H1 (cell line): ENCODE measurements around the gene MAGIX. TPM values are rescaled to one million over a fixed set of nuclear protein-coding genes. Genes with fewer than 3 reads are reported as not detected.
"Not testable (repeated sequence)": the region's sequence is repeated elsewhere in the genome, so short reads cannot be mapped to it uniquely, and the experiment has no call there.

Source experiments
- CTCF ChIA-PET: fragments of 300-600 bp; sonication (Branson Sonifier 250); formaldehyde crosslinking; loops from one replicate; lab custom pipeline; 2021; ENCODE audit not compliant: partially characterized antibody; lab: Charles Lee
- POLR2A ChIA-PET: fragments of 300-600 bp; sonication (Branson Sonifier 250); formaldehyde crosslinking; loops from one replicate; lab custom pipeline; 2021; ENCODE audit warnings: inconsistent platforms; ENCODE audit not compliant: partially characterized antibody; lab: Charles Lee
- DNase-seq, 2 experiments: peaks; one replicate each; pipeline versions ENCODE4 v3.0.0 to v3.0.0-alpha.2; 2010 to 2022; ENCODE audit warnings: low spot score in 2 of 2, low read depth in 1 of 2, mixed read lengths in 1 of 2
- FAIRE-seq: peaks from 2 replicates; lab custom pipeline; 2011; peaks lifted over from hg19 to GRCh38; lab: Jason Lieb, UNC
- H2AFZ ChIP-seq: 2 replicates; pipeline ENCODE4 v1.8.1; 2012; ENCODE audit warnings: low read length, inconsistent platforms
- H2AK5ac ChIP-seq: 2 replicates; pipeline ENCODE4 v1.6.1; 2013; ENCODE audit warnings: low read depth, low read length
- H2BK120ac ChIP-seq: replicated peaks from 2 replicates; pipeline ENCODE3; 2013; ENCODE audit warnings: low read depth, low read length, inconsistent platforms
- H2BK12ac ChIP-seq: 2 replicates; pipeline ENCODE4 v1.6.1; 2013; ENCODE audit warnings: low read depth, low read length
- H2BK15ac ChIP-seq: 2 replicates; pipeline ENCODE4 v1.6.1; 2013; ENCODE audit warnings: low read length
- H2BK20ac ChIP-seq: 2 replicates; pipeline ENCODE4 v1.6.1; 2013; ENCODE audit warnings: low read length
- H2BK5ac ChIP-seq: 2 replicates; pipeline ENCODE4 v1.6.1; 2013; ENCODE audit warnings: low read depth, low read length
- H3K14ac ChIP-seq: 2 replicates; pipeline ENCODE4 v1.6.1; 2013; ENCODE audit warnings: inconsistent platforms; ENCODE audit not compliant: insufficient read length
- H3K18ac ChIP-seq: 2 replicates; pipeline ENCODE4 v1.6.1; 2013; ENCODE audit warnings: low read length; ENCODE audit errors: extremely low read depth
- H3K23ac ChIP-seq: 2 replicates; pipeline ENCODE4 v1.6.1; 2013; ENCODE audit warnings: inconsistent platforms; ENCODE audit not compliant: insufficient read length
- H3K23me2 ChIP-seq: 2 replicates; pipeline ENCODE4 v1.6.1; 2013; ENCODE audit warnings: low read depth, low read length
- H3K27ac ChIP-seq: 2 replicates; pipeline ENCODE4 v1.6.1; 2011; ENCODE audit warnings: low read depth, low read length, inconsistent platforms
- H3K27me3 ChIP-seq, 4 experiments: replicated peaks in 1 of 4; 1 replicate in 1 of 4; 2 replicates in 3 of 4; pipeline versions ENCODE4 v1.6.1 to v1.8.1; 2011 to 2013; ENCODE audit warnings: low read length in 3 of 4, mild to moderate bottlenecking in 3 of 4, inconsistent platforms in 2 of 4, mixed read lengths in 2 of 4, moderate library complexity in 1 of 4; ENCODE audit not compliant: control insufficient read depth in 3 of 4, insufficient read depth in 3 of 4; ENCODE audit errors: extremely low read depth in 1 of 4
- H3K36me3 ChIP-seq, 4 experiments: 2 replicates each; pipeline versions ENCODE4 v1.6.1 to v1.8.1; 2011 to 2013; ENCODE audit warnings: mild to moderate bottlenecking in 4 of 4, low read length in 3 of 4, moderate library complexity in 2 of 4, control low read depth in 1 of 4, inconsistent platforms in 1 of 4; ENCODE audit not compliant: insufficient read depth in 4 of 4, control insufficient read depth in 2 of 4
- H3K4ac ChIP-seq: replicated peaks from 2 replicates; pipeline ENCODE3; 2013; ENCODE audit warnings: low read length, low read depth, mixed read lengths, inconsistent platforms; ENCODE audit not compliant: insufficient read length
- H3K4me1 ChIP-seq, 4 experiments: replicated peaks in 1 of 4; 1 replicate in 1 of 4; 2 replicates in 3 of 4; pipeline versions ENCODE4 v1.6.1 to v1.8.1; 2011 to 2013; ENCODE audit warnings: low read length in 3 of 4, inconsistent platforms in 2 of 4, mixed read lengths in 1 of 4; ENCODE audit not compliant: insufficient read depth in 4 of 4, control insufficient read depth in 3 of 4
- H3K4me2 ChIP-seq, 2 experiments: 2 replicates each; pipeline versions ENCODE4 v1.6.1 to v1.8.1; 2011 to 2013; ENCODE audit warnings: low read depth in 2 of 2, low read length in 2 of 2, control low read depth in 1 of 2, inconsistent platforms in 1 of 2, mild to moderate bottlenecking in 1 of 2; ENCODE audit not compliant: insufficient read depth in 1 of 2
- H3K4me3 ChIP-seq, 4 experiments: fragments of 200-600, 300-600 bp in 1 of 4; sonication (generic), shearing (Covaris generic), sonication (Bioruptor Twin) in 1 of 4; 2 replicates each; pipeline versions ENCODE4 v1.5.1 to v1.8.1; 2011 to 2016; ENCODE audit warnings: low read length in 4 of 4, low read depth in 3 of 4, control low read depth in 2 of 4, inconsistent platforms in 2 of 4, mild to moderate bottlenecking in 2 of 4, mixed read lengths in 1 of 4, moderate library complexity in 1 of 4; ENCODE audit not compliant: insufficient read depth in 2 of 4; ENCODE audit errors: extremely low read depth in 1 of 4
- H3K56ac ChIP-seq: replicated peaks from 2 replicates; pipeline ENCODE3; 2013; ENCODE audit warnings: low read depth, mild to moderate bottlenecking, mixed read lengths, low read length, inconsistent platforms; ENCODE audit not compliant: insufficient read length
- H3K79me1 ChIP-seq: 2 replicates; pipeline ENCODE4 v1.6.1; 2013; ENCODE audit warnings: low read depth, low read length, control low read depth
- H3K79me2 ChIP-seq, 2 experiments: 2 replicates each; pipeline versions ENCODE4 v1.6.1 to v1.8.1; 2012 to 2013; ENCODE audit warnings: low read length in 2 of 2, mild to moderate bottlenecking in 2 of 2, inconsistent platforms in 1 of 2; ENCODE audit not compliant: insufficient read depth in 2 of 2, control insufficient read depth in 1 of 2
- H3K9ac ChIP-seq, 4 experiments: replicated peaks in 1 of 4; 1 replicate in 1 of 4; 2 replicates in 3 of 4; pipeline versions ENCODE4 v1.6.1 to v1.8.1; 2011 to 2013; ENCODE audit warnings: low read depth in 3 of 4, low read length in 3 of 4, control low read depth in 2 of 4, mild to moderate bottlenecking in 2 of 4, moderate library complexity in 2 of 4, inconsistent platforms in 1 of 4; ENCODE audit errors: extremely low read depth in 1 of 4
- H3K9me3 ChIP-seq, 2 experiments: 2 replicates each; pipeline versions ENCODE4 v1.6.1 to v1.8.1; 2012 to 2013; ENCODE audit warnings: mild to moderate bottlenecking in 2 of 2, moderate library complexity in 2 of 2, control low read depth in 1 of 2, inconsistent platforms in 1 of 2, low read depth in 1 of 2, low read length in 1 of 2, mixed read lengths in 1 of 2; ENCODE audit not compliant: insufficient read depth in 2 of 2
- H4K20me1 ChIP-seq, 2 experiments: replicated peaks in 1 of 2; 2 replicates each; pipeline versions ENCODE3 to v1.8.1; 2011 to 2013; ENCODE audit warnings: inconsistent platforms in 2 of 2, low read length in 2 of 2, mild to moderate bottlenecking in 1 of 2; ENCODE audit not compliant: insufficient read depth in 2 of 2, control insufficient read depth in 1 of 2
- H4K5ac ChIP-seq: 2 replicates; pipeline ENCODE4 v1.6.1; 2013; ENCODE audit warnings: low read length, low read depth, mixed read lengths, inconsistent platforms; ENCODE audit not compliant: insufficient read length
- H4K8ac ChIP-seq: 2 replicates; pipeline ENCODE4 v1.8.0; 2013; ENCODE audit warnings: mild to moderate bottlenecking, moderate library complexity, low read length, inconsistent platforms; ENCODE audit not compliant: insufficient read depth; ENCODE audit errors: extremely low read depth
- H4K91ac ChIP-seq: replicated peaks from 2 replicates; pipeline ENCODE3; 2013; ENCODE audit warnings: low read length, mixed read lengths, inconsistent platforms; ENCODE audit not compliant: insufficient read length
- WGBS, 2 experiments: shearing (Covaris generic) in 1 of 2; methylation state at CpG; one replicate each; pipeline versions ENCODE4 v1.1.6 to v1.1.7; 2013 to 2015; ENCODE audit warnings: low lambda C conversion rate in 2 of 2, mixed read lengths in 2 of 2, inconsistent platforms in 1 of 2, low coverage in 1 of 2, missing lambda C conversion rate in 1 of 2; ENCODE audit not compliant: insufficient replicate concordance in 2 of 2, insufficient coverage in 1 of 2, insufficient read length in 1 of 2; ENCODE audit errors: extremely low coverage in 1 of 2, missing lambda C conversion rate in 1 of 2; 5-methylcytosine and 5-hydroxymethylcytosine counted together
- polyA plus RNA-seq, 7 experiments: library from polyadenylated mRNA; depleted of rRNA in 3 of 7; stranded (reverse) in 5 of 7; unstranded in 2 of 7; fragments of >200 nt in 5 of 7; fragments of 200-250 nt in 2 of 7; gene quantifications; 1 replicate in 5 of 7; 2 replicates in 1 of 7; 4 replicates in 1 of 7; pipeline versions ENCODE4 v1.2.1 to v1.2.3, GENCODE V29; 2011 to 2013; ENCODE audit warnings: missing spikeins in 2 of 7, mixed read lengths in 2 of 7
- total RNA-seq: library from RNA; stranded (reverse); fragmentation: NEBNext Ultra II Directional; extraction: Animal tissue kit (Norgen Biotek cat#: 25700); gene quantifications from 2 replicates; pipeline ENCODE4 v1.2.1, GENCODE V29; 2021

Gene MAGIX
- total and polyA plus RNA-seq, 2 of the 8 experiments (the other 6 are each of a cell fraction or from before 2014, with no cell fraction given): 0.37 to 1.1 TPM

- H3K4me2 ChIP-seq, H2BK20ac ChIP-seq, H4K8ac ChIP-seq, H3K4me3 ChIP-seq, H2AFZ ChIP-seq, H3K9me3 ChIP-seq, H3K23me2 ChIP-seq, H3K79me1 ChIP-seq, POLR2A ChIA-PET, H3K27ac ChIP-seq, H3K4me1 ChIP-seq, H3K27me3 ChIP-seq, DNase-seq, H3K79me2 ChIP-seq, H2BK12ac ChIP-seq, H3K9ac ChIP-seq, H3K4ac ChIP-seq, H4K5ac ChIP-seq, H4K91ac ChIP-seq, H2AK5ac ChIP-seq, H3K56ac ChIP-seq, H2BK5ac ChIP-seq, H3K18ac ChIP-seq, H4K20me1 ChIP-seq, H3K23ac ChIP-seq, H2BK120ac ChIP-seq, FAIRE-seq, H3K14ac ChIP-seq, H2BK15ac ChIP-seq: not testable (repeated sequence)
- CTCF ChIA-PET: interaction anchor here (2.2 kb wide), 1 partner anchor 9 kb away, joined by 7 read pairs; no protein-coding TSS in a partner anchor
- 85% methylated on average over 5 of the region's 8 CpGs; no CpG with 5 or more reads in 1 of the 2 experiments for WGBS, 2 experiments
- peaks cover 0 to 12% (median 1%) of the 10 kb centered on the region in 4 experiments; a peak in 5 of 8 replicates for H3K36me3 ChIP-seq
These were observed 11.0 kb downstream of the MAGIX start for GRCh38 chrX:49173544-49173943.
